ENCODE results near the gene CCDC102B.

Gene CCDC102B

DNA sequence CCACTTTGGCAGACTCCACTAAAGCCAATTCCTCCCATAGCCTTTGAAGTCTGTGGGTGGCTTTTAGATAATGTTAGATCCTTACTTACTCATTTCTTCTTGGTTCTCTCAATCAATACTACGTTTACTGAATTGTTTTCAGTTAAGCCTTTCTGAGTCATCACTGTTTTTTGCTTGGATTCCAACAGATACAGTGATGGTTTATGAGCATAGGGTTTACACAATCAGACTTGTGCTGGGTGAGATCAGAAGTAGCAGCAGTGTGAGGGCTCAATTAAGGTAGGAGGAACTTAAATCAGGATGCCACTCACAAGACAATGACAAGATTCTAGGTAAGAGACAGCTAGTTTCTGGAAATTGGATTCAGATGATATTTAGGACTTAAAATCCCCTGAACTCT is 305.1 kb downstream of the CCDC102B start:
- DNase-seq, result no peak

Data from suppressor macrophage treated with lipopolysaccharide for 1 hour (primary cell).